ENCODE results near the gene ACTN1.

Gene ACTN1

GRCh38 chr14:68922201-68922621, 56.9 kb downstream of the ACTN1 start:
- no peak overlapping the region for H2BK120ac ChIP-seq (ENCODE audit: low read depth, low read length)
- peaks cover 31% of the 10 kb centered on the region for H3K4me1 ChIP-seq (ENCODE audit: control insufficient read depth, insufficient read depth, low read depth, low read length)
- H3K27ac ChIP-seq (ENCODE audit: low read length, poor library complexity, severe bottlenecking): peak overlapping the region; percentile 4
- H3K27me3 ChIP-seq (ENCODE audit: control insufficient read depth in 1 of 2, insufficient read depth in 1 of 2, low read length in 2 of 2): no peaks in the 10 kb centered on the region
- peaks cover 6% of the 10 kb centered on the region for H3K9me3 ChIP-seq (ENCODE audit: control insufficient read depth, low read length)
- no peak overlapping the region for H3K9ac ChIP-seq (ENCODE audit: low read length)
- peak overlapping the region in 1 of 2 experiments; percentile 26 for H3K4ac ChIP-seq (ENCODE audit: low read depth in 1 of 2, low read length in 2 of 2)
- no peak overlapping the region for H3K23ac ChIP-seq (ENCODE audit: low read length in 2 of 2)
- peak overlapping the region; percentile 34 for H2BK15ac ChIP-seq (ENCODE audit: low read depth, poor library complexity, severe bottlenecking)
- peak overlapping the region; percentile 62 for H4K91ac ChIP-seq (ENCODE audit: low read length)
- H2AFZ ChIP-seq (ENCODE audit: low read depth, low read length): no peak overlapping the region
- H3K18ac ChIP-seq (ENCODE audit: low read depth in 1 of 2, low read length in 2 of 2): peak overlapping the region; percentile 39 to 74
- 48% methylated on average over 6 of the region's 6 CpGs for WGBS
- no peak overlapping the region for H3K4me2 ChIP-seq (ENCODE audit: low read length, poor library complexity, severe bottlenecking)
- peak overlapping the region in 1 of 2 experiments; percentile 68 for H3K14ac ChIP-seq (ENCODE audit: low read length in 2 of 2)
- H4K8ac ChIP-seq (ENCODE audit: low read length): peak overlapping the region; percentile 70
- H3K79me1 ChIP-seq (replicated peaks; ENCODE audit: low read length, poor library complexity, severe bottlenecking): peaks cover 3% of the 10 kb centered on the region
- H3K4me3 ChIP-seq (ENCODE audit: insufficient read depth in 1 of 2, low read depth in 1 of 2, low read length in 2 of 2): no peak overlapping the region
- H2BK5ac ChIP-seq (ENCODE audit: low read depth, low read length, poor library complexity, severe bottlenecking): no peak overlapping the region
- no peak for DNase-seq
- H2AK5ac ChIP-seq (ENCODE audit: low read length, severe bottlenecking): peak overlapping the region; percentile 2
- H2BK12ac ChIP-seq (ENCODE audit: low read length in 2 of 2): no peak overlapping the region
- peaks cover 73 to 88% of the 10 kb centered on the region in 2 experiments for H3K36me3 ChIP-seq (ENCODE audit: control insufficient read depth in 1 of 2, insufficient read depth in 2 of 2, low read depth in 1 of 2, low read length in 2 of 2)

DNA sequence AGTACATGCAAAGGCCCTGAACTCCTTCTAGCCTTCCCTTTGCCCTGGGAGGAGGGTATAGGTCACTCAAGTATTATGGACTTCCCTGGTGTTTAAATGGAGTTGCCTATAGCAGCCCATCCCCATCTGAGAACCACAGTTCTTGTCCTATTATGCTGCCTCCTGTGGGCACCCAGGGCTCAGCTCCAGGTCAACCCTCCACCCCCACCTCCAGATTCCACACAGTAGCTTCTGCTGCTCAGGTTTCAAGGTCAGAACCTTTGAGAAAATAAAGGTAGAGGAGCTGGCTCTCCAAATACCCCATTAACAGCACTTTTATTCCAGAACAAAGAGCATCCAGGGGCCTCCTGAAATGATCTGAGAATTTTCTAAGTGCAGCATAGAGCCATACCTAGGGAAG, 57.4 kb downstream of the ACTN1 start:
- H3K9ac ChIP-seq (ENCODE audit: low read length): no peak overlapping the region
- no peak overlapping the region for H4K8ac ChIP-seq (ENCODE audit: low read length)

GRCh38 chr14:68921049-68921448, 58.1 kb downstream of the ACTN1 start:
- no peak overlapping the region for H3K4me2 ChIP-seq (ENCODE audit: low read length, poor library complexity, severe bottlenecking)
- H2AFZ ChIP-seq (ENCODE audit: low read depth, low read length): no peak overlapping the region
- no peak for DNase-seq
- H2AK5ac ChIP-seq (ENCODE audit: low read length, severe bottlenecking): peak overlapping the region; percentile 13
- no peak overlapping the region for H3K18ac ChIP-seq (ENCODE audit: low read depth in 1 of 2, low read length in 2 of 2)
- no peak overlapping the region for H3K27ac ChIP-seq (ENCODE audit: low read length, poor library complexity, severe bottlenecking)
- peaks cover 83 to 93% of the 10 kb centered on the region in 2 experiments for H3K36me3 ChIP-seq (ENCODE audit: control insufficient read depth in 1 of 2, insufficient read depth in 2 of 2, low read depth in 1 of 2, low read length in 2 of 2)
- no peaks in the 10 kb centered on the region for H3K27me3 ChIP-seq (ENCODE audit: control insufficient read depth in 1 of 2, insufficient read depth in 1 of 2, low read length in 2 of 2)
- H2BK12ac ChIP-seq (ENCODE audit: low read length in 2 of 2): peak overlapping the region in 1 of 2 experiments; percentile 37
- H3K14ac ChIP-seq (ENCODE audit: low read length in 2 of 2): peak overlapping the region in 1 of 2 experiments; percentile 44
- H3K4ac ChIP-seq (ENCODE audit: low read depth in 1 of 2, low read length in 2 of 2): no peak overlapping the region
- H2BK120ac ChIP-seq (ENCODE audit: low read depth, low read length): no peak overlapping the region
- H2BK15ac ChIP-seq (ENCODE audit: low read depth, poor library complexity, severe bottlenecking): no peak overlapping the region
- H2BK5ac ChIP-seq (ENCODE audit: low read depth, low read length, poor library complexity, severe bottlenecking): no peak overlapping the region
- H4K91ac ChIP-seq (ENCODE audit: low read length): no peak overlapping the region
- no peak overlapping the region for H3K9ac ChIP-seq (ENCODE audit: low read length)
- WGBS: 100% methylated on average over 4 of the region's 9 CpGs
- no peak overlapping the region for H3K4me3 ChIP-seq (ENCODE audit: insufficient read depth in 1 of 2, low read depth in 1 of 2, low read length in 2 of 2)
- H3K79me1 ChIP-seq (replicated peaks; ENCODE audit: low read length, poor library complexity, severe bottlenecking): peaks cover 4% of the 10 kb centered on the region
- peak overlapping the region in 1 of 2 experiments; percentile 9 for H3K23ac ChIP-seq (ENCODE audit: low read length in 2 of 2)
- peaks cover 5% of the 10 kb centered on the region for H3K9me3 ChIP-seq (ENCODE audit: control insufficient read depth, low read length)
- H3K4me1 ChIP-seq (ENCODE audit: control insufficient read depth, insufficient read depth, low read depth, low read length): peaks cover 40% of the 10 kb centered on the region
- H4K8ac ChIP-seq (ENCODE audit: low read length): no peak overlapping the region

More for the DNA sequence above, 57.4 kb downstream of the ACTN1 start:
- H2BK12ac ChIP-seq (ENCODE audit: low read length in 2 of 2): no peak overlapping the region
- peaks cover 6% of the 10 kb centered on the region for H3K9me3 ChIP-seq (ENCODE audit: control insufficient read depth, low read length)
- H3K27ac ChIP-seq (ENCODE audit: low read length, poor library complexity, severe bottlenecking): peak overlapping the region; percentile 17
- H3K23ac ChIP-seq (ENCODE audit: low read length in 2 of 2): no peak overlapping the region
- peaks cover 34% of the 10 kb centered on the region for H3K4me1 ChIP-seq (ENCODE audit: control insufficient read depth, insufficient read depth, low read depth, low read length)
- no peak overlapping the region for H2BK5ac ChIP-seq (ENCODE audit: low read depth, low read length, poor library complexity, severe bottlenecking)
- no peak overlapping the region for H2BK15ac ChIP-seq (ENCODE audit: low read depth, poor library complexity, severe bottlenecking)
- no peak overlapping the region for H3K4me2 ChIP-seq (ENCODE audit: low read length, poor library complexity, severe bottlenecking)
- H3K18ac ChIP-seq (ENCODE audit: low read depth in 1 of 2, low read length in 2 of 2): no peak overlapping the region
- DNase-seq: no peak
- H3K4me3 ChIP-seq (ENCODE audit: insufficient read depth in 1 of 2, low read depth in 1 of 2, low read length in 2 of 2): no peak overlapping the region
- H2AK5ac ChIP-seq (ENCODE audit: low read length, severe bottlenecking): no peak overlapping the region
- H3K36me3 ChIP-seq (ENCODE audit: control insufficient read depth in 1 of 2, insufficient read depth in 2 of 2, low read depth in 1 of 2, low read length in 2 of 2): peaks cover 77 to 93% of the 10 kb centered on the region in 2 experiments
- H2AFZ ChIP-seq (ENCODE audit: low read depth, low read length): no peak overlapping the region
- H2BK120ac ChIP-seq (ENCODE audit: low read depth, low read length): no peak overlapping the region
- H3K79me1 ChIP-seq (replicated peaks; ENCODE audit: low read length, poor library complexity, severe bottlenecking): peaks cover 3% of the 10 kb centered on the region
- H3K4ac ChIP-seq (ENCODE audit: low read depth in 1 of 2, low read length in 2 of 2): no peak overlapping the region
- no peak overlapping the region for H4K91ac ChIP-seq (ENCODE audit: low read length)
- no peak overlapping the region for H3K14ac ChIP-seq (ENCODE audit: low read length in 2 of 2)
- H3K27me3 ChIP-seq (ENCODE audit: control insufficient read depth in 1 of 2, insufficient read depth in 1 of 2, low read length in 2 of 2): no peaks in the 10 kb centered on the region

DNA sequence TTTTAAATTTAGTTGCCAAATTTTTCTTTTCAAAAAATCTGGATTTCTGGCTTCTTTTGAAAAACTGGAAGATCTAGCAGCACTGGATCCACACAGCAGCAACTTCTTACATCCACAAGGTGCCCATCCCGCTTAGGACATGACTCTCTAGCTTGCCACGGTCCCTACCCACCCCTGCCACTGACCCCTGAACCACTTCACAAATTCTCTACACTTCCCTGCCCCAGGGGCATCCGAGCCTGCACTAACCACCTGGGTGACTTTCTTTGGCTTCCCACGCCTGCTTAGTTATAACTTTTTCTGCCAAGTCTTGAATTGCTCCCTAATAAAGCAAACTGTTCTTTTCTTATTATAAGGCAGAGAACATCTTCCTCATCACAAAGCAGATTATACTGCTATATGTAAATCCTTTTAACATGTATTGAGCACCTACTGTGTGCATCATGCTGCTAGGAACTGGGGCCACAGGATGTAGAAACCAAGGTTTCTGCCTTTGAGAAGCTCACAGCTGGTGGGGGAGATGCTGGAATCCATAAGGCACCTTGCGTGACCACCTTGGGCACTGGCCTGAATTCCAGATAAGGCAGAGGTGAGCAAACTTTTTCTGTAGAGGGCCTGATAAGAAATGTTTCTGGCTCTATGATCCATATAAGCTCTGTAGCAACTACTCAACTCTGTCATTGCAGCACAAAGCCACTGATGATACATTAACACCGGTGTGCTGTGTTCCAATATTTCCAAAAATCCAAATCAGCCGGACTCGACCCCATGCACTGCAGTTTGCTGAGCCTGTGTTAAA, 59.8 kb downstream of the ACTN1 start:
- no peaks in the 10 kb centered on the region for H3K9me3 ChIP-seq (ENCODE audit: control insufficient read depth, low read length)
- no peak overlapping the region for H2BK5ac ChIP-seq (ENCODE audit: low read depth, low read length, poor library complexity, severe bottlenecking)
- no peak overlapping the region for H3K18ac ChIP-seq (ENCODE audit: low read depth in 1 of 2, low read length in 2 of 2)
- no peak overlapping the region for H4K91ac ChIP-seq (ENCODE audit: low read length)
- no peak overlapping the region for H3K4ac ChIP-seq (ENCODE audit: low read depth in 1 of 2, low read length in 2 of 2)
- no peak overlapping the region for H2AFZ ChIP-seq (ENCODE audit: low read depth, low read length)
- H4K8ac ChIP-seq (ENCODE audit: low read length): no peak overlapping the region
- H3K4me3 ChIP-seq (ENCODE audit: insufficient read depth in 1 of 2, low read depth in 1 of 2, low read length in 2 of 2): no peak overlapping the region
- no peak overlapping the region for H3K9ac ChIP-seq (ENCODE audit: low read length)
- no peak overlapping the region for H2BK15ac ChIP-seq (ENCODE audit: low read depth, poor library complexity, severe bottlenecking)
- H2BK120ac ChIP-seq (ENCODE audit: low read depth, low read length): no peak overlapping the region
- H3K23ac ChIP-seq (ENCODE audit: low read length in 2 of 2): no peak overlapping the region
- no peak overlapping the region for H3K4me2 ChIP-seq (ENCODE audit: low read length, poor library complexity, severe bottlenecking)
- no peak overlapping the region for H2BK12ac ChIP-seq (ENCODE audit: low read length in 2 of 2)
- H3K4me1 ChIP-seq (ENCODE audit: control insufficient read depth, insufficient read depth, low read depth, low read length): peaks cover 40% of the 10 kb centered on the region
- peak overlapping the region; percentile 10 for H3K27ac ChIP-seq (ENCODE audit: low read length, poor library complexity, severe bottlenecking)
- 95% methylated on average over 7 of the region's 8 CpGs for WGBS
- DNase-seq: no peak
- peaks cover 6% of the 10 kb centered on the region for H3K79me1 ChIP-seq (replicated peaks; ENCODE audit: low read length, poor library complexity, severe bottlenecking)
- H3K36me3 ChIP-seq (ENCODE audit: control insufficient read depth in 1 of 2, insufficient read depth in 2 of 2, low read depth in 1 of 2, low read length in 2 of 2): peaks cover 80 to 85% of the 10 kb centered on the region in 2 experiments
- no peaks in the 10 kb centered on the region for H3K27me3 ChIP-seq (ENCODE audit: control insufficient read depth in 1 of 2, insufficient read depth in 1 of 2, low read length in 2 of 2)
- no peak overlapping the region for H2AK5ac ChIP-seq (ENCODE audit: low read length, severe bottlenecking)
- H3K14ac ChIP-seq (ENCODE audit: low read length in 2 of 2): no peak overlapping the region
